Measurements from ENCODE around the gene EME1.
"Not testable (repeated sequence)": the region's sequence is repeated elsewhere in the genome, so short reads cannot be mapped to it uniquely, and the experiment has no call there.

Gene EME1, protein sequence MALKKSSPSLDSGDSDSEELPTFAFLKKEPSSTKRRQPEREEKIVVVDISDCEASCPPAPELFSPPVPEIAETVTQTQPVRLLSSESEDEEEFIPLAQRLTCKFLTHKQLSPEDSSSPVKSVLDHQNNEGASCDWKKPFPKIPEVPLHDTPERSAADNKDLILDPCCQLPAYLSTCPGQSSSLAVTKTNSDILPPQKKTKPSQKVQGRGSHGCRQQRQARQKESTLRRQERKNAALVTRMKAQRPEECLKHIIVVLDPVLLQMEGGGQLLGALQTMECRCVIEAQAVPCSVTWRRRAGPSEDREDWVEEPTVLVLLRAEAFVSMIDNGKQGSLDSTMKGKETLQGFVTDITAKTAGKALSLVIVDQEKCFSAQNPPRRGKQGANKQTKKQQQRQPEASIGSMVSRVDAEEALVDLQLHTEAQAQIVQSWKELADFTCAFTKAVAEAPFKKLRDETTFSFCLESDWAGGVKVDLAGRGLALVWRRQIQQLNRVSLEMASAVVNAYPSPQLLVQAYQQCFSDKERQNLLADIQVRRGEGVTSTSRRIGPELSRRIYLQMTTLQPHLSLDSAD

DNA sequence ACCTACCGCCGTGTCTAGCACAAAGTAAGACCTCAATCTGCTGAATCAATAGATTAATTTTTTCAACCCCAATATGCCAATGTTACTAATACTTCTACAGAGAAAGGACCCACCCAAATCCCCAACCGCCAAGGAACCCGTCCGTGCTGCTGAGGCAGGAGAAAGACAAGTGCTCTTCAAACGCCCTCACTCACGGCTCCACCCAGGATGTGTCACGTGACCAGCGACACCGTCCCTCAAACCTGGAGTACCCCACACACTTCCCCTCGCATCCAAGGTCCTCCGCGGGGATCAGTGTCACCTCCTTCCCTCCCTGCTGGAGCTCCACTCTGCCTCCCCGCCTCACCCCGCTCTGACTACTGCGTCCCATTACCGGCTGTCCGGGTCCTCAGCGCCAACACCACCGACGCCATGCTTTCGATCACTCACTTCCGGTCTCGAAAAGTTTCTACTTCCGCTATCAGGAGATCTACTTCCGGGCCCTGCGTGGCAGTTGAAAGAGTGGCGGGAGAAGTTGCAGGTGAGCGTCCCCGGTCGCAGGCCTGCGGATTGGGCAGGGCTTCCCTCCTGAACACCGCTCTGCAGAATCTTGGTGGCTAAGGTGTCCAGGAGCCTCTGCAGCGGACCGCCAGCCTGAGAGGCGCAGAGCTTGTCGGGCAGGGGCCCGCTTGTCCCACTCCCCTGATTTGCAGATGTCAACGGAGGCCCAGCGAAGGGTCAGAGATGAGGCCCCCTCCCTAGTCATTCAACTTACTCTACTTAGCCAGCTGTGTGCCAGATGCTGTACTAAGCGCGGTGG, at the start of gene EME1, which contains the start of gene MRPL27:
Gene EME1 (plus strand): TSS at position 472 of the 799 bp plus-strand sequence. CDS start 1,980 bp downstream, outside the sequence.
Gene MRPL27 (minus strand): TSS at position 427 of the 799 bp plus-strand sequence. CDS start 14 bp downstream, at position 413.
- peak; percentile 66 to 83 (median 68) for DNase-seq (ENCODE audit: low read depth in 2 of 3, low spot score in 2 of 3)

DNA sequence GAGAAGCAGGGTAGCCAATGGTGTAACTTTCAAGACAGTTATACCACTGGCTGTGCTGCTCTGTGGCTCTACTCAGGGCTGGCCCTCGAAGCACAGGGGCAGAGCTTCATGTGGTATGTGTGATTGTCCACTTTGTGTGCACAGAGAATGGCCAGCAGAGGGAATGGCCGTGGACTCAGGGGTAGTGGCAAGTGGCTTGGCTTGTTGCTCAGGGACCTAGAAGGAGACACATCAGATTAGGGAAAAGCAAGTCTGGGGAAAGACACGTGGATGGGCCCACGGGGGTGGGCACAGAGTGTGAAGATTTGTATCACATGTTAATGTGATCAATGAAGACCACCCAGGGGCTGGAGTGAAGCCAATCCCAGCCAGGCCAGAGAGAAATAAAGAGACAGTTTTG, 47.1 kb upstream of the EME1 start:
- no peak for DNase-seq (ENCODE audit: low read depth in 2 of 3, low spot score in 2 of 3)

DNA sequence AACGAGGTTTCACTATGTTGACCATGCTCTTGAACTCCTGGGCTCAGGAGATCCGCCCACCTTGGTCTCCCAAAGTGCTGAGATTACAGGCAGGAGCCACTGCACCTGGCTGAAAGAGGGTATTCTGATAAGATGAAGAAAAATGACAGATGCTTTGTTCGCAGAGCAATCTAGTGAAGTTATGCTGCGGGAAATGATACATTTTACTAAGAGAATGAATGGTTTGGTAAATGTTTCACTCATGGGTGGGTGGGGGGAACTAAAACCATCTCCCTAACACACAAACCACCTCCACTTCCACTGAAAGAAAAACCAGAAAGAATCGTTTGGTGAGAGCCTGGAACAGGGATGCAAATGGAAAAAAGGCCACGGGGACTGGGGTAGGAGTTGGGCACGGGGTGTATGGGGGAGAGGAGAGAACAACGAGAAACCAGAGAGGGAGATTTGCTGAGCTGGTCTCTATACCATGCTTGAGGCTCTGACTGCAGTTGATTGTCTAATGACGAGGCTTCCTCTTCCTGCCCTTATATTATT, 46.1 kb upstream of the EME1 start:
- DNase-seq (ENCODE audit: low read depth in 2 of 3, low spot score in 2 of 3) = no peak

DNA sequence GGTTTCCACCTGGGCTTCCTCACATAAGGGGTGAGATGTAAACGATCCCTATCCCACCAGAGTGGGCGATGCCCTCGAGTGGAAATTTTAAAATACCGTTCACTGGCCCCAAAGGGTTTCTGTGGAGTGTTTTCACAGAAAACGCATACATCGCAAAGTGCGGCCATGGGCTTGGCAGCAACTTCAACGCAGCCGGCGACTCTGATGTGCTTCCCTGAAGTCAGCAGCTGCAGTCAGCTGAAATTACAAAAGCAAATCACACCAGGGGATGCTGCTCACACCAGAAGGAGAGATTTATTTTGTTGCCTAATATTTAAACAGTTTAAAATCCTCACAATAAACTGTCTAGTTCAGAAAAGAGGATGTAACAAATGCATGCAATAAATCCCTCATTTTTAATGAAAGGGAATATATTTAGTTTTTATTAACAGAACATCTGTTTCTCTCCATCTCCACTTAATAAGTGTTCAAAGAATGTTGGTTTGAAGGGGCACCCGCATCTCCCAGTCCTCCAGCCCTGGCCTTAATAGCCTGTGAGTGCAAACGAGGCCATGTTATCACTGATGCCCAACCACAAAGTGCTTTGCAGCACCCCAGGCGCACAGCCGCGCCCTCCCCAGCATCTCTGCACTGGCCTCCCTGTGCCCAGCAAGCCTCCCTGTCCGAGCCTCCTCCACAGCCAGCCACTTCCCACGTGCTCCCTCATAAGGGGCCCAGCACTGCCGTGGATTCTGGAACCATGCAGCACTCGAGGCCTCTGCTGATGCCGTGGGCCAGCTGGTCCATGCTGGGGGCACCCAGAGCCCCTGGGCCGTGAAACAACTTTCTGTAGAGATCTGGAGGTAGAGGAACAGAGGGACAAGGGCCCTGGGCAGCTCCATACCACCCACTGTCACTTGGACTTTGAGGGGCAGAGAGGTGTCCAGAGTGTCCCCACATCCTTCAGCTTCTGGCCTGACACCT, 44.4 kb upstream of the EME1 start:
- DNase-seq (ENCODE audit: low read depth in 2 of 3, low spot score in 2 of 3) = no peak

DNA sequence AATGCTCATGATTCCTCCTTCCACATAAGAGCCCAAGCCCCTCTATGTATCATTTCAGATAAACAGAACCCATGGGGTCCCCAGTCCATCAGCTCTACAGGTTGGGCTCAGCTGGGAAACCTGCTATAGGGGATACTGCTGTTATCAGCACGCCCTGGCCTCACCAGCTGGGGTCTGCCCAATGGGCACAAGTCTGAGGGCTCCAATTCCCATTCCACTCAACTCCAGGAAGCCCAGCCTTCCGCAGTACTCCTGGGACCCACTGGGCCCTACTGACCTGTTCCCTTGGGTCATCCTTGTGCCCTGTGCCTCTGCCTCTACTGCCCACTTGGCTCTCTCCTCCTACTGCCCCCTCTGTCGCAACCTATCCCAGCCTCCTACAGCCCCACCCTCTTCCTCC, 43.3 kb upstream of the EME1 start:
- no peak for DNase-seq (ENCODE audit: low read depth in 2 of 3, low spot score in 2 of 3)

DNA sequence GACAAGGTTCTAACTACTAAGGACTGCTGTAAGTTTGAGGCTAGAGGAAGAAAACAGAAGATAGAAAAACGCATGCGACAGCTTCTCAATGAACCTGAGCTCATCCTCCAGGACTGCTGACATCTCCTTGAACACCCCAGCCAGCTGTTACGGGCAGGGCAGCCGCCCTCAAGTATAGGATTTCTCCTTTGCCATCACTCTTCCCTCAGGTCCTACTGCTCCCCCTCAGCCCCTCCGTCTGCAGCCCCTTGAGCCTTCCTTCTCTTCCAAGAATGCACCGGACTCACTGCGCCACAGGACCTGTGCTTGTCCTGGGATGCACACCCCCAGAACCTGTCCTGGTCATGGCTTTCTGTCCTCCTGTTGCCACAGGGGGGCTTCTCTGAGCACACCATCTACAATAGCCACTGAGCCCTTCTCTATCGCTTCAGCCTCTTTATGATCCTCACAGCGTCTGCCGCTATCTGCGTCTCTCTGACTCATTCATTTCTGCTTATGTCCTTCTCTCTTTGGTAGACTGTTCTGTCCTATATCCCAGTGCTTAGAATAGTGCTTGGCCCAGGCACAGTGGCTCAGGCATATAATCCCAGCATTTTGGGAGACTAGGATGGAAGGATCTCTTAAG, 42.8 kb upstream of the EME1 start:
- no peak for DNase-seq (ENCODE audit: low read depth in 2 of 3, low spot score in 2 of 3)

DNA sequence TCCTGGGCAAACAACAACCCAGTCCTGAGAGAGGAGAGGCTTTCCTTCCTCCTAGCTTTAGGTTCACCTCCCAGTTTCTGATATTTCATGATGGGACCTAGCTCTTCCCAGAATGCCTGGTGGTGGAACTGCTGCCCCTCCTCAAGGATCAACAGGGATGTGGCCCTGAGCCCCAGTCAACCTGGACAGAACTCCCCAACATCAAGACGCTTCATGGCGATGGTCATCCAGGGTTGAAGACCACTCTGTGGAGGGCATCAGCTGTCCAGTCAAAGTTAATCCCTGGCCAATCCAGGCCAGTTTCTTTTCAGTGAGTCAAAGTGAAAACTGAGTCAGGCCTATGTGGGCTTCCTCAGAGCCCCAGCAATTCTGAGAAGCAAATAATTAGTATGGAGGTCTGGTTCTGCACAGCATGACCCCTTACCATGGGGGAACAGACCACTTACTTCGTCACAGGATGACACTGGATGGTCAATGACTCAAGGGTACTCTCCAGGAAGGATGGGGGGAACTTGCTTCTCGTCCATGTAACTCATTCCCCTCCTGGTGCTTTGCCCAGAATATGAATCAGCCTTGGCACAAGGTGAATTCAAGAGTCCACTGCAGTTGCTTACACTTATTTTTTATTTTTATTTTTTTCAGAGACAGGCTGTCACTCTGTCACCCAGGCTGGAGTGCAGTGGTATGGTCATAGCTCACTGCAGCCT, 41.8 kb upstream of the EME1 start:
- DNase-seq (ENCODE audit: low read depth in 2 of 3, low spot score in 2 of 3) = no peak

DNA sequence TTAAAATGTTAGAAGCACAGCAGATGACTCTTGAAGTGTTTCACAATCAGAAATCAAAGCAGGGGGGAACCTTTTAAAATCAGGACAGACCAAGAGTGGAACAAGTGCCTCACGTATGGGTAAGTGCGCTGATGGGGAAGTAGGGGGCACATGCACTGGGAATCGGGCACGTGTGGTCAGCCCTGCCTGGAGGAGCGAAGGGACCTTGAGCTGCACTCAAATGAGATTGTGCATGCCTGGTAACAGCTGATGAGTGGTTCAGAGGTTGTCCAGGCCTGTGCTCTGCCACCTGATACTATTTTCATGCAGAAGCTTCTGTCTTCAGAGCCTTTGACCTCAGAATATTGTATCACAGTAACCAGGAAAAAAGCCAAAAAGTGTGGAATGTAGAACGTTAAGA, 40.8 kb upstream of the EME1 start:
- DNase-seq (ENCODE audit: low read depth in 2 of 3, low spot score in 2 of 3) = no peak

DNA sequence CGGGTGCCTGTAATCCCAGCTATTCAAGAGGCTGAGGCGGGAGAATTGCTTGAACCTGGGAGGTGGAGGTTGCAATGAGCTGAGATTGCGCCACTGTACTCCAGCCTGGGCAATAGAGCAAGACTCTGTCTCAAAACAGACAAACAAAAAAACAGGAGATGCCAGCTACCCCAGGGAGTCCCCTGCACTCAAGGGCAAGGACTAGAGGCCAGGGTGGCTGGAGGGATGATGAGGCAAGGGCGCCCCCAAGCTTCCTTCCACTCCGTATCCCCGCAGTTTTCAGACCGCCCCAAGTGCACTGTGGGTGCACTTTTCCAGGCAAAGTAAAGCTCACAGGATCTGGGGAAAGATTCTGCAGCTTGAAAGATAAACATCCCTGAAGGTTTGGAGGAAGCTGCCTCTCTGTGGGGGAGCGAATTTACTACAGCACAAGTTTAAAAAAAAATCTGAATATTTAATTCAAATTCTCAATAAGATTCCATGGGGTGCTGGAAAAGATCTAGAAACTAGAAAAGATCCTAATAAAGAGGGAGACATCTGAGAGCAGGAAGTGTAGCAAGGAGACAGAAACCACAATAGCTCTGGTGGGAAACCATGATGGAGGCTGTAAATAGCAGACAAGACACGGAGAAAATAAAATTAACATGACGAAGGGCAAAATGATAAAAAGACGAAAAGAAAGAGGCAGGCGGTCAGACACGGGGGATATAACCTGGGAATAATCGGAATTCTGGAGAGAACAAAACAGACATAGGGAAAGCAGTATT, 39.6 kb upstream of the EME1 start:
- not testable (repeated sequence) for DNase-seq (ENCODE audit: low read depth in 2 of 3, low spot score in 2 of 3)

DNA sequence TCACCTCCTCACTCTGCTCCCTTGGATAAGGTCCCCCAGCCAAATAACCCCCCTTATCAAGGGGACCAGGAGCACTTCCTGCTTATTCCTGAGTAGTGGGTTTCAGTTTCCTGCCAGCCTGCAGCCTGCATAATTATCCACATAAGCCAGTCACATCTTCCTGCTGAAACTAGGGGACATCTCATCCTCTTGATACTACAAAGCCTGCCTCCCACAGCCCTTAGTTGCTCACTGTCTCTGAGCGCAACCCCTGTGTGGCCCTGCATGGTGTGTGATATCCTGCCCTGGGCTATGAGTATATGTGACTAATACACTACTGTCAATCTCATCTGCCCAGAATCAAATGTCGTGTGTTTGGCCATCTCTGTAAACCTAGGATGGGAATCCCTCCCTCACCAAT, 35.1 kb upstream of the EME1 start:
- no peak for DNase-seq (ENCODE audit: low read depth in 2 of 3, low spot score in 2 of 3)

DNA sequence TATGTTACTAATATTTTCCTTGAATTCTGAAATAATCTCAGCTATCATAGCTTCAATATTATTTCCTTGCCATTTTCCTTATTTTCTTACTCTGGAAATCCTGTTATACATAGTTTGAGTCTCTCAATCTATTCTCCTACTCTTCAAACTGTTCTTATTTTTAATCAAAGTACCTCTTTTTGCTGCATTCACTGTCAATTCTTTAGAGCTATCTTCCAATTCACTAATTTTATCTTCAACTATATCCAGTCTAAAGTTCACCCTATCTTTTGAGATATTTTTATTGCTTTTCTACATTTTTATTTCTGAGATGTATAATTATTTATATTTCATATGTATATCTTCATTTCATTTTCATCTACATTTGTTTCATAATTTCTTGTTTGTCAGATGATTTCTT, 34.4 kb upstream of the EME1 start:
- no peak for DNase-seq (ENCODE audit: low read depth in 2 of 3, low spot score in 2 of 3)

DNA sequence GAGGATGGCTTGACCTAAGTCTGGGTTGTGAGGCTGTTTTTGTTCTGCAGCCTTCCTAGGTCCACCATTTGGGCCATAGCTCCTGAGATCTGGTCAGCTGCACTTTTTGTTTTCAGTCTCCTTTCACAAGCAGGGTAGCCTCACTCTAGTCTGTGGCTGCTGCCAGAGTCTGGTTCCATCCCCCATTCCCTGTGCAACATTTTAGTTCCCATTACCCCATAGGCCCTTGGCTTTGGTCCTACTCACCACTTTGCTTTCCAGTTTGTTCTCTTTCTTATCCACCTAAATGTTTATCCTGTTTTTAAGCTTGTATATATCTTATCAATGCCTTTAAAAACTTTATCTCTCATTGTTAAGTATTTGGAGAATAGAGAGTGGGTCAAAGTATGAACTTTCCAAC, 33.6 kb upstream of the EME1 start:
- DNase-seq (ENCODE audit: low read depth in 2 of 3, low spot score in 2 of 3) = no peak

DNA sequence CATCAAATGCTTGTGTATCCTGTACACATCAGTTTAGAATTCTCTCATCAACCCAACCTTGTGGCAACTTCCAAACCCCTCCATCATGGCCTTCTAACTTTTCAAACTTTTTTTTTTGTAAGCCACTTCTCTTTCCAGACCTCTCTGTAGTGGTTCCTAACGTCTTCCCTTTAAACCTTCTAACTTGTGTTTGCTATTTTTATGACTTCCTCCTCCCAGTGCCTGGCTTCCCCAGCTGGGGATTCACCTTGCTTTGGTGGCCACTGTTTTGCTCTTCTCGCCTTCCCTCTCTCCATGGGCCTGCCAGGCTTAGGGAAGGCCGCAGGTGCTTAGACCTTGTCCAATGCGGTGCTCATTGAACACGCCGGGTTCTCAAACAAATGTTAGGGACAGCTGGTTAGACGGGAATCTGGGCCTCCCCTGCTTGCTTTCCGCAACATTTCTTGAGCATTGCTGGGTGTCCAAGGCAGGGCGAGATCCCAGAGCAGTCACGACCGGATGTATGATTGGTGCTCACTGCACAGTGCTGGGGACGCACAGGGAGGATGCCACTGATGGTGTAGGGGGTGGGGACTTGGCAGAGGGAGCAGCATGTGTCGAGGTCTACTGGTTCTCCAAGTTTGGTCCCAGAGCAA, 28.2 kb upstream of the EME1 start:
- DNase-seq (ENCODE audit: low read depth in 2 of 3, low spot score in 2 of 3) = no peak

DNA sequence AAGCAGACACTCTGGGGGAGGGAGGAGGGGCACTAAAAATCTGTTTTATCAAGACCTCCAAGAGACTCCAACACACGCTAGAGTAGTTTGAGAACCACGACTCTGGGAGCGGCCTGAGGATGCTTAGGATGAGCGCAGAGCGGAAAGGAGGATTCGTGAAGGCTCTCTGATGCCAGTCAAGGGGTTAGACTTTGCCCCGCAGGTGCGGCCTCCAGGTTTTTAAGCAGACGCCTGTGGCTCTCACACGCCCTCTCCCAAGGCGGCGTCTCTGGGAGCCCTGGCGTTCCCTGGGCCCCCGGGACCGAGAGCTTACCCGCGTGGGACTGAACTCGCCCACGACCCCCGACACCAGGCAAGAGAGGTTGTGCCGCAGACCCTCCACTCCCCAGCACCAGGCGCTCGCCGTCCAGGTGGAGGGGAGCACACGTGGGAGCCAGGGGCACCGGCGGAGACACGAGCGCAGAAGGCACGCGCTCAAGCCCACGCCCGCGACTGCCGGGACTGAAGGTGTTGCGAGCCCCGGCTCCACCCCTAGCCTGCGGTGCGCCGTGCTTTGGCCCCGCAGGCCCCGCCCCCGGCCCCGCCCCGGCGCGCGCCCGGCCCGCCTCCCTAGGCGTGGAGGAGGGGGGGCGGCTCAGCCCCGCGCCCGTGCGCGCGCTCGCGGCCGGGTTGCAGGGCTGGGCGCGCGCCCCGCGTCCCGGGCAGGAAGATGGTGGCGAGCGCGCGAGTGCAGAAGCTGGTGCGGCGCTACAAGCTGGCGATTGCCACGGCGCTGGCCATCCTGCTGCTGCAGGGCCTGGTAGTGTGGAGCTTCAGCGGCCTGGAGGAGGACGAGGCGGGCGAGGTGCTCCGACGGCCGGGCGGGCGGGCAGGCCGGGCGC, 27.4 kb upstream of the EME1 start, which contains the start of gene XYLT2:
Gene XYLT2 (plus strand): TSS at position 695 of the 881 bp plus-strand sequence. CDS start 15 bp downstream, at position 710.
- DNase-seq (ENCODE audit: low read depth in 2 of 3, low spot score in 2 of 3) = peak; percentile 77 to 87 (median 81)

DNA sequence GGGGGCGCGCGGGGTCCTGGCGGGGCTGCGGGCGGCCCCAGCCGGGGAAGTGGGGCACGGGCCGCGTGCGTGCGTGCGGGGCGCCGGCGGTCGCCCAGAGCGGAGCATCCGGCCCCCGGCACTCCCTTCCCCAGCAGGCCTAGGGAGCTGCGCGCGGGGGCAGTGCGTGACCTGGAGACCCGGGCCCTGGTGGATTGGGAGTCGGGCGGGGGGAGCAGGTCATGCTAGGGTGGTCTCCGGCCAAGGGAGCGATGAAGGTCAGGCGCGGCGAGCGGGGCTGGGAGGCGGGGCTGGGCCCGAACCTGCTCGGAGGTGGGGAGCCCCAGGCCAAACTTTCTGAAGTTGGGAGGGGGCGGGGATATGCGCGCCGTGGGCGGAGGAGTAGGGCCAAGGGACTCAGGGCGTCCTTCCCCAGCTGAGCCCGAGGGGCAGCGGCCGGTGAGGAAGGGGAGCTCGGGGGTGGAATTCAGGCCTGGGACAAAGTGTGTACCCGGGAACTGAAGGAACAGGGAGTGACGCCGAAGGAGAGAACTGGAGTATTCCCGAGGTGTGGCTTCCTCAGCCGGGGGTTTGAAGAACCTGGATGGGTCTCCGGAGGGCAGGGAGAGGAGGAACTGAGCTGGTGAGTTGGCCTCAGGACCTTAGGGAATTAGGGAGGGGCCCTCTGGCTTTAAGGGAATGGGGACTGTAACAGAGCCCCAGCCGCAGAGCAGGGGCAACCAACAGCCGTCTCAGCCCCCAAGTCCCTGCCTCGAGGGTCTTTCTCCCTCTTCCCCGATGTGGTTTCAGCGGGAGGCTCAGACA, 26.5 kb upstream of the EME1 start:
- peak in 1 of 3 experiments; percentile 11 for DNase-seq (ENCODE audit: low read depth in 2 of 3, low spot score in 2 of 3)
